Measurements from ENCODE around the gene SLCO3A1.

Gene SLCO3A1

GRCh38 chr15:91917686-91918360, 64.3 kb downstream of the SLCO3A1 start:
- no peak for DNase-seq (ENCODE audit: extremely low read depth, low read depth)
- H3K4me3 ChIP-seq (replicated peaks; ENCODE audit: low read depth, low read length): no peak overlapping the region
- TF ChIP-seq CTCF (IDR thresholded peaks at IDR 0.05; ENCODE audit: low read depth, low read length, missing control alignments): no peak

GRCh38 chr15:91919014-91919534, 65.6 kb downstream of the SLCO3A1 start:
- no peak for TF ChIP-seq CTCF (IDR thresholded peaks at IDR 0.05; ENCODE audit: low read depth, low read length, missing control alignments)
- H3K4me3 ChIP-seq (replicated peaks; ENCODE audit: low read depth, low read length): no peak overlapping the region
- DNase-seq (ENCODE audit: extremely low read depth, low read depth): no peak

- no peak for DNase-seq (ENCODE audit: extremely low read depth, low read depth)
- TF ChIP-seq CTCF (IDR thresholded peaks at IDR 0.05; ENCODE audit: low read depth, low read length, missing control alignments): no peak
Measured at GRCh38 chr15:91921188-91921842, 67.8 kb downstream of the SLCO3A1 start.

GRCh38 chr15:91921843-91922198, 68.3 kb downstream of the SLCO3A1 start:
- no peak for TF ChIP-seq CTCF (IDR thresholded peaks at IDR 0.05; ENCODE audit: low read depth, low read length, missing control alignments)
- H3K4me3 ChIP-seq (replicated peaks; ENCODE audit: low read depth, low read length): no peak overlapping the region
- DNase-seq (ENCODE audit: extremely low read depth, low read depth): no peak

More at GRCh38 chr15:91921188-91921842, 67.8 kb downstream of the SLCO3A1 start:
- no peak overlapping the region for H3K4me3 ChIP-seq (replicated peaks; ENCODE audit: low read depth, low read length)

- no peak for TF ChIP-seq CTCF (IDR thresholded peaks at IDR 0.05; ENCODE audit: low read depth, low read length, missing control alignments)
- H3K4me3 ChIP-seq (replicated peaks; ENCODE audit: low read depth, low read length): no peak overlapping the region
- no peak for DNase-seq (ENCODE audit: extremely low read depth, low read depth)
Measured at GRCh38 chr15:91922646-91923547, 69.4 kb downstream of the SLCO3A1 start.

GRCh38 chr15:91924183-91924582, 70.7 kb downstream of the SLCO3A1 start:
- no peak for TF ChIP-seq CTCF (IDR thresholded peaks at IDR 0.05; ENCODE audit: low read depth, low read length, missing control alignments)

More at GRCh38 chr15:91924183-91924582, 70.7 kb downstream of the SLCO3A1 start:
- no peak for DNase-seq (ENCODE audit: extremely low read depth, low read depth)
- H3K4me3 ChIP-seq (replicated peaks; ENCODE audit: low read depth, low read length): no peak overlapping the region
